Measurements from ENCODE around the gene EFNB2.
A peak's percentile ranks its signal among the peaks of the same experiment; 100 is the strongest.

EFNB2 gene

GRCh38 chr13:106540613-106541012, 5.2 kb upstream of the EFNB2 start:
- TF ChIP-seq MYC (IDR thresholded peaks at IDR 0.05; ENCODE audit: low read depth, low read length), result no peak
- TF ChIP-seq CTCF (IDR thresholded peaks at IDR 0.05; ENCODE audit: low read depth, low read length), result no peak
- TF ChIP-seq POLR2A (IDR thresholded peaks at IDR 0.05; ENCODE audit: extremely low read depth, insufficient read length), result no peak
- no peak for TF ChIP-seq MAX (IDR thresholded peaks at IDR 0.05; ENCODE audit: low read depth, low read length)
- H3K4me3 ChIP-seq (ENCODE audit: low read depth, low read length), result no peak overlapping the region
- no peak for DNase-seq (ENCODE audit: low read depth)

DNA sequence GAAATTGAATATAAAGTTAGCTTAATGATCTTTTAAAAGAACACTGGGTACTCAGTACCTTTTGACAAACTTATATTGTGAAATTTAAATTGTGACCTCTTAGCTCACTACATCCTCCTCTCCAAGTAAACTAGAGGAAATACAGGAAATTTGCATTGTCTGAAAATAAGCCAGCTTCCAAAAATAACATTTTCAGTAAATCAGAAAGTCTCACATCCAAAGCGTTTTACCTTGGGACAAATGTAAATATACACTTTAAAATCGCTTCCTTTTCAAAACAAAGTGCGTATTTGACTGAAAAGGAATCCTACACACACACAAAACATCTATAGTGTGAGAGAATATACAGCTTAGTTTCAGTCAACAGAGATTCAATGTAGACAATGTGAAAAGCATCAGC, 2.1 kb upstream of the EFNB2 start:
- DNase-seq (ENCODE audit: low read depth), result no peak
- H3K4me3 ChIP-seq (ENCODE audit: low read depth, low read length), result no peak overlapping the region
- TF ChIP-seq POLR2A (IDR thresholded peaks at IDR 0.05; ENCODE audit: extremely low read depth, insufficient read length) (no peak), MAX (IDR thresholded peaks at IDR 0.05; ENCODE audit: low read depth, low read length) (no peak), MYC (IDR thresholded peaks at IDR 0.05; ENCODE audit: low read depth, low read length) (no peak), CTCF (IDR thresholded peaks at IDR 0.05; ENCODE audit: low read depth, low read length) (no peak)

GRCh38 chr13:106536244-106537034, 977 bp upstream of the EFNB2 start:
- H3K4me3 ChIP-seq (ENCODE audit: low read depth, low read length), result no peak overlapping the region
- peak; percentile 87 for DNase-seq (ENCODE audit: low read depth)
- TF ChIP-seq MYC (IDR thresholded peaks at IDR 0.05; ENCODE audit: low read depth, low read length), result peak; percentile 64
- TF ChIP-seq CTCF (IDR thresholded peaks at IDR 0.05; ENCODE audit: low read depth, low read length), result peak; percentile 96
- TF ChIP-seq POLR2A (IDR thresholded peaks at IDR 0.05; ENCODE audit: extremely low read depth, insufficient read length), result no peak
- TF ChIP-seq MAX (IDR thresholded peaks at IDR 0.05; ENCODE audit: low read depth, low read length), result peak; percentile 68

GRCh38 chr13:106534639-106535551, 567 bp downstream of the EFNB2 start:
- DNase-seq (ENCODE audit: low read depth), result no peak
- H3K4me3 ChIP-seq (ENCODE audit: low read depth, low read length), result no peak overlapping the region
- TF ChIP-seq POLR2A (IDR thresholded peaks at IDR 0.05; ENCODE audit: extremely low read depth, insufficient read length) (no peak), CTCF (IDR thresholded peaks at IDR 0.05; ENCODE audit: low read depth, low read length) (no peak), MAX (IDR thresholded peaks at IDR 0.05; ENCODE audit: low read depth, low read length) (no peak), MYC (IDR thresholded peaks at IDR 0.05; ENCODE audit: low read depth, low read length) (no peak)

- no peak for DNase-seq (ENCODE audit: low read depth)
- H3K4me3 ChIP-seq (ENCODE audit: low read depth, low read length), result no peak overlapping the region
These were observed 1.4 kb downstream of the EFNB2 start for GRCh38 chr13:106533943-106534638.

More at GRCh38 chr13:106533943-106534638, 1.4 kb downstream of the EFNB2 start:
- TF ChIP-seq MAX (IDR thresholded peaks at IDR 0.05; ENCODE audit: low read depth, low read length), result no peak

All from NB4 (cell line).